GM18507 (cell line): ENCODE measurements around the gene HCK.
A peak's percentile ranks its signal among the peaks of the same experiment; 100 is the strongest.

ENCODE experiments used
- DNase-seq: peaks from one replicate; pipeline ENCODE4 v3.0.0; 2011; ENCODE audit warnings: low read depth; ENCODE audit not compliant: insufficient read length; ENCODE audit errors: extremely low spot score
- FAIRE-seq: peaks from 2 replicates; lab custom pipeline; 2011; peaks lifted over from hg19 to GRCh38; lab: Jason Lieb, UNC

HCK gene

GRCh38 chr20:32056708-32057483 lies 4.9 kb downstream of the HCK start:
- FAIRE-seq (no peak), DNase-seq (no peak)

- FAIRE-seq (no peak), DNase-seq (no peak)
Observed at GRCh38 chr20:32057656-32058184, 5.7 kb downstream of the HCK start.

DNA sequence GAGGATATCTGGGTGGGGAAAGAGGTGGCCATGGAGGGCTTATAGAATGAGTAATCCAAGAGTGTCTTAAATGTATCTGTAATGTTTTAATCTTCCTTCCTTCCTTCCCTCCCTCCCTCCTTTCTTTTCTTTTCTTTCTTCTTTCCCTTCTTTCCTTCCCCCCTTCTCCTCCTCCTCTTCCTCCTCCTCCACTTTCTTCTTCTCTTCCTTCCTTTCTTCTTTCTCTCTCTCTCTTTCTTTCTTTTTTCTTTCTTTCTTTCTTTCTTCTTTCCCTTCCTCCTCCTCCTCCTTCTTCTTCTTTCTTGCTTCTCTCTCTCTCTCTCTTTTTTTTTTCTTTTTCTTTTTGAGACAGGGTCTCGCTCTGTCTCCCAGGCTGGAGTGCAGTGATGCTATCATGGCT lies 7.1 kb downstream of the HCK start:
- no peak for DNase-seq
- FAIRE-seq: no peak

- DNase-seq: no peak
- FAIRE-seq: no peak
Observed at GRCh38 chr20:32062776-32063170, 10.7 kb downstream of the HCK start.

DNA sequence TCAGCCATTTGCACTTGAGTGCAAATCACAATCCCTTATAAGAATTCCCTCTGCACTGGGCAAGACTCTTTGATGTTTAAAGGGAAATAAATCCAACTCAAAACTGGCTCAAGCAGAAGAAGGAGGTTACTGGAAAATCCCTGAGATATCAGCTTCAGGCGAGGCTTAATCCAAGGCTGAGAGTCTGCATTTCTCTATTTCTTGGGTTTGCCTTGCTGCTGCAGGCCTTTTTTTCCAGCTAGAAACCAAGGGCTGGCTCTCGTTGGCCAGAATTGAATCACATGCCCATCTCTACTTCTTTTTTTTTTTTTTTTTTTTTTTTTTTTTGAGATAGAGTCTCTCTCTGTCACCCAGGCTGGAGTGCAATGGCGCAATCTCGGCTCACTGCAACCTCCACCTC lies 11.7 kb downstream of the HCK start:
- FAIRE-seq (no peak), DNase-seq (no peak)

GRCh38 chr20:32064667-32065066 lies 12.6 kb downstream of the HCK start:
- FAIRE-seq (peak; percentile 39), DNase-seq (no peak)

DNA sequence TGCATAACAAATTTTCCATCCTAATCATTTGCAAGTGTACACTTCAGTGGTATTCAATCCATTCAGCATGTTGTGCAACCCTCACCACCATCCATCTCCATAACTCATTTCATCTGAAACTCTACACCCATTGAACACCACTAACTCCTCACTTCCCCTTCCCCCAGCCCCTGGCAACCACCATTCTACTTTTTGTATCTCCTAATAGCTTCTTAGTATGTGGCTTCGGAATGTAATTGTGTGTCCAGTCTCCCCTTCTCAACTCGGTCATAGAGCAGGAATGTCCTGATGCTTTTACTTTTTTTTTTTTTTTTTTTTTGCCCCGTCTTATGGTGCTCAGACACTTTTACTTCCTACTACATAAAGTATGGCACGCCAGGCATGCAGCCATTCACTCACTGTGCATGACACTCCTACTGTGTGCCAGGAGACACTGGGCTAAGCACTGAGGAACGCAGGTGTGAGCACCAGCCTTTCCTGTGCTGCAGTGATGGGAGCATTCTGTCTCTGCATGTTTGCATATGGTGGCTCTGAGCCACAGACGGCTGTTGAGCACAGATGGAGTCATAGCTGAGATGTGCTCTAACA lies 15.3 kb downstream of the HCK start:
- FAIRE-seq: no peak
- no peak for DNase-seq

DNA sequence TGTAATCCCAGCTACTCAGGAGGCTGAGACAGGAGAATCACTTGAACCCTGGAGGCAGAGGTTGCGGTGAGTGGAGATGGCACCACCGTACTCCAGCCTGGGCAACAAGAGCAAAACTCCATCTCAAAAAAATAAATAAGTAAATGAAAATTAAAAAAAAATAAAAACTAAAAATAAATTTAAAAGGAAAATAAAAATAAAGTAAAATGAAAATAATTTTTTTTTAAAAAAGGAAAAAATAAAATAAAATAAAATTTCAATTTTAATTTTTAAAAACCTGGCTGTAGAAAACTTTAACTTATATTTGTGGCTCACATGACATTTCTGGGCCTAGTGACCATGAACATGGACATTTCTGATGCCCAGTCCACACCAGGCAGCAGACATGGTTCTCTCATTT lies 16.1 kb downstream of the HCK start:
- no peak for DNase-seq
- no peak for FAIRE-seq

GRCh38 chr20:32069711-32070110 lies 17.7 kb downstream of the HCK start:
- DNase-seq (no peak), FAIRE-seq (no peak)

DNA sequence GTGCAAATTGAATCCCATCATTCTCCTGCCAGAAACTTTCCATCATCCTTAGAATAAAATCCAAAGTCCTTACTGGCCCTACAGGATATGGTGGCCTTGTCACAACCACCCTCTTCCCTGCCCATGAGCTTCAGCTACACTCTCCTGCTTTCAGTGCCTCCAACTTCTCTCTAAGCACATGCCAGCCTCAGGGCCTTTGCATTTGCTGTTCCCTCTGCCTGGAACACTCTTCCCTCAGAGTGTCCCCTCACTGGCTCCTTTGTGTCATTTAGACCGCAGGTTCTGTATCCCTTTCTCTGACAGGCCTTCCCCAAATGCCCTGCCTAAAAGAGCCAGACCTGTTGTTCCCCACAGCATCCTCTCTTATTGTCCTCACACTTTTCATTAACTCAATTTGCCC lies 18.2 kb downstream of the HCK start:
- DNase-seq (no peak), FAIRE-seq (no peak)

DNA sequence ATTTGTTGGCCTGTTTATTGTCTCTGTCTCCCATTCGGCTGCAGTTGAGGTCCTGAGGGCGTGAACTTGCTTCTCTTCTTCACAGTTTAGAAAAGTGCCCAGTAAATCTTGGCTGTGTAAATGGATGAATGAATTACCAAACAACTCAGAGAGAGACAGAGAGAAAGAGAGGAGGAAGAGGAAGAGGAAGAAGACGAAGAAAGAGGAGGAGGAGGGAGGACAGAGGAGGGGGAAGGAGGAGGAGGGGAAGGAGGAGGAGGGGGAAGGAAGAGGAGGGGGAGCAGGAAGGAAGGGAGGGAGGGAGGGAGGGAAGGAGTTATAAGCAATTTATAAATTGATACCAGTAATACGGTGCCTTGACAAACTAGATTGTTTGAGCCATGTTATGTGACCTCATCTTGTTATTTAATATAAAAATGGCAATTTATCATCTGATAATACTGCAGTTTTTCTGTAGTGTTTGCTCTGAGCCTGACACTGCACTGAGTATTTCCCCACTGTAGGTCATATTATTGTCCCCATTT lies 18.7 kb downstream of the HCK start:
- no peak for FAIRE-seq
- no peak for DNase-seq

GRCh38 chr20:32071395-32072167 lies 19.5 kb downstream of the HCK start:
- FAIRE-seq (no peak), DNase-seq (no peak)

GRCh38 chr20:32072168-32072750 lies 20.2 kb downstream of the HCK start:
- no peak for FAIRE-seq
- no peak for DNase-seq

GRCh38 chr20:32075534-32075933 lies 23.5 kb downstream of the HCK start:
- DNase-seq (no peak), FAIRE-seq (no peak)

DNA sequence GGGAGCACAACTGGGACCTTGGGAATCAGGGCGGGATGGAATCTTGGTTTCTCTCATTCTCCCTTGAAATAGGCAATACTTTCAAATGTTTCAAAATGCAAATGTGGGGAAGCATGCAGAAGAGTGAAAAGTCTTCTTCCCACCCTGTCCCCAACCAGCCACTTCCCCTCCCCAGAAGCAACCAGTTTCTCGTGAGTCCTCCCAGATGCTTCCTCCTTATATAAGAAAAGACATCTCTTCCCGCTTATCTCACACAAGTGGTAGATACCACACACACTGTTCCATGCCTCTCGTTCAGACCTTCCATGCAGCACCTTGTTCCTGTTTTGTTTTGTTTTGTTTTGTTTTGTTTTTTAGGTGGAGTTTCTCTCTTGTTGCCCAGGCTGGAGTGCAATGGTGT lies 25.1 kb downstream of the HCK start:
- DNase-seq (no peak), FAIRE-seq (no peak)

DNA sequence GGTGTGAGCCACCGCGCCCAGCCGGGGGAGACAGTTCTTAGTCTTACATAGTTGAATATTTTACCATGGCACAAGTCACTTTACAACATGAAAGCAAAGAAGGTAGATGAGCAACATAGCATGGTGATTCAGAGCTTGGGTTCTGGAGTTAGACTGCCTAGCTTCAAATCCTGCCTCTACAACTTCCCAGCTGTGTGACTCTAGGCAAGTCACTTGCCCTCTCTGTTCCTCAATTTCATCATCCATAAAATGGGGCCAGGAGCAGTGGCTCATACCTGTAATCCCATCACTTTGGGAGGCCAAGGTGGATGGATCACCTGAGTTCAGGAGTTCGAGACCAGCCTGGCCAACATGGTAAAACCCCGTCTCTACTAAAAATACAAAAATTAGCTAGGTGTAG lies 26.3 kb downstream of the HCK start:
- FAIRE-seq: no peak
- no peak for DNase-seq

DNA sequence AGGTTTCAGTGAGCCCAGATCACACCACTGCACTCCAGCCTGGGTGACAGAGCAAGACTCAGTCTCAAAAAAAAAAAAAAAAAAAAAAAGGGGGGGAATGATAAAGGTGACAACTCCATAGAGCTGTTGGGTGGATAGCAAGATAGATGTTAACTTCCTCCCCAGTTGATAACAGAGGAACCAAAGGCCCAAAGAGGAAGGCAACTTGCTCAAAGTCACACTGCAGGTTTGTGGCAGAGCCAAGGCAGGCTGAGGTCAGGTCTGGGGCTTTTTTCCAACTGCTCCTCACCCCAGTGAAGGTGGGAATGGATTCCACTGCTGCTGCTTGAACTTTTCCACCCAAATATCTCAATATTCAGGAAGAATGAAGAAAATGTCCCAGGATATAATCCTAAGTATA lies 26.7 kb downstream of the HCK start:
- FAIRE-seq: no peak
- no peak for DNase-seq

GRCh38 chr20:32079655-32080109 lies 27.6 kb downstream of the HCK start:
- FAIRE-seq: no peak

GRCh38 chr20:32080783-32081182 lies 28.7 kb downstream of the HCK start:
- DNase-seq: no peak
- no peak for FAIRE-seq

More at GRCh38 chr20:32079655-32080109, 27.6 kb downstream of the HCK start:
- DNase-seq: no peak

GRCh38 chr20:32083469-32083868 lies 31.4 kb downstream of the HCK start:
- FAIRE-seq (no peak), DNase-seq (no peak)
